GM18517 (cell line): ENCODE measurements around the gene B4GALNT3.

ENCODE experiments used
- ATAC-seq: cut with Tn5 transposase; IDR thresholded peaks from one replicate; pipeline ENCODE4 v1.9.1; 2021; ENCODE audit warnings: mild to moderate bottlenecking, moderate library complexity; ENCODE audit not compliant: unreplicated experiment

B4GALNT3 gene

DNA sequence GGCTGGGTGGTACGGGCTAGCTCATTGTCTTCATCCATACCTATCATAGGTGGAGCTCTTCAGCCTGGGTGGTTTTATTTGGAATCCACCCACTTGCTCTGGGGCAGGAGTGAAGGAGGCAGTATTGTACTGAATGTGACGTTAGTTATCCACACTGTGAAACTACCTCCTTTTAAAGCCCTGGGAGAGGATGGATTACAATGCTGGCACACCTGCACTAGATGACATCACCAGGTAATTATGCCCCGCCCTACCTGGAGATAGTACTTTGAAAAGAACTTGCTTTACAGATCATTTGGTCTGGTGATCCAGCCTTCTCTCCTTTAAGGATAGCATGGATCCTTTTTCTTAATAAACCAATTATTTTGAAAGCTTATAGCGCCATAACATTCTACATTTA is 78.0 kb downstream of the B4GALNT3 start:
- no peak for ATAC-seq

GRCh38 chr12:538731-539539 is 79.2 kb downstream of the B4GALNT3 start:
- no peak for ATAC-seq

GRCh38 chr12:539540-540310 is 80.0 kb downstream of the B4GALNT3 start:
- no peak for ATAC-seq

DNA sequence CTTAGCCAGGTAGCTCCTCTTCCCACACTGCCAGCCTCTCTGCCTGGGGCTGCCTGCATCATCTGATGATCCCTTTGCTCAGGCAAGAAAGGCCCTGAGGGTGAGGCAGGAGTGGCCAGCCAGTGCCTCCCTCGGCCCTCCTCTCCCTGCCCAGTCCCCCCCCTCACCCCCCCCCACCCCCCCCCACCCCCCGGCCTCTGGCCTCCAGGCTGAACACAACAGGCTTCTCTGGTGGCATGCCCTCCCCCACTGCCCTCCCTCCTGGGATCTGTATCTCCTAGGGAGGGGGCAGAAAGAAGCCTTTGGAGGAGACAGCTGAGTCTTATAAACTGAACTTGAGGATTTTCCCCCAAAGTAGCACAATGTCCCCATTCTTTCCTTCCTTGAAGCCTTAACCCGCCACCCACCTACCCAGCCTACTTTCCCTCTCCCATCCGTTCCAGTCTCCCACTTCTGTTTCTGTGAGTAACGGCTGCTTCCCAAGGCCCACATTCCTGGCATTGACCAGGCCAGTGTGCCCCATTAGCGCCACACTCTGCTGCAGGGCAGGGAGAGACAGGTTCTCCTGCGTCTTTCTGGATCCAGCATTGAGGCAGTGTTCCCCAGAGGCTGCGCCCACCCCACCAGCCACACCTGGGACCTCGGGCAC is 82.1 kb downstream of the B4GALNT3 start:
- ATAC-seq, result no peak

DNA sequence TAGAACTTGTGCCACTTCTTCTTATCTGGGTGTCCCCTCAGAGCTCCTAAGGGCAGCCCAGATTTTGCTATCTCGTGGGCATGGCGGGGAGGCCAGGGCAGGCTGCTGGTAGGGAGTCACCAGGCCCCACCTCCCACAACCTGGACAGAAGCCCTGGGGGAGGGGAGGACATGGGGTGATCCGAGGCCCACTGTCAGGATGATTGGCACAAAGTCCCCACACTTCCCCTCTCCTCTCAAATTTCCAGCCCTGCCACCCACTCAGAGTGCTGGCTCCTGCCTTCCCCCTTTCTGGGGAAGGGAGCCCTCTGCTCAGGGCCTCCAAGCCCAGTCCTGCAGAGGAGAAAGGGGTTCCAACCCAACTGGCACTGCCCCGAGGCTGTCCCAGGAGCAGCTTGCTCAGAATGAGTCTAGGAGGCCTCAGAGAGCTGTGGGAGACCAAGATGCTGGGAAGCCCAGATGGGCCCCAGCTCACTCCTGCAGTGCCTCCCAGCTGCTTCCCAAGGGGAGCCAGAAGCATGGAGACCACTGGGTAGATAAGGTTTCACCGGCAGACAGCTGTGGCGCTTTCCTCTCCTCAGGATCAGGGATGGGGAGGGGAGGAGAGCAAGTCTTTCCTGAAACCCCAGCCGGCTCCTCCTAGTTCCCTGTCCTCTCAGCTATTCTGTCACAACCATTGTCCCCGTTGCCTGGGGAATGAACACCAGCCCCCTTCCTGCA is 82.8 kb downstream of the B4GALNT3 start:
- ATAC-seq, result no peak

DNA sequence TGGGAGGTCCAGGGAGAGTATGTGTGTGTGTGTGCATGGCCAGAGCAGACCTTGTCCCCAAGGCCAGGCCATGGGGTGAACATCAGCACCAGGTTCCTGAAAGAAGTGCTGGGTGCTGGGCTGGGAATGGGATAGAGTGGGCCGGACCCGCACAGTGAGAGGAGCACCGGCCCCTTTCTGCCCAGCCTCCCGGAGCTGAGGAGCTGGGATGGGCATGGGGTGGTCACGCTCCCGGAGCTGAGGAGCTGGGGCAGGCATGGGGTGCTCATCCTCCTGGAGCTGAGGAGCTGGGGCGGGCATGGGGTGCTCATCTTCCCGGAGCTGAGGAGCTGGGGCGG is 83.3 kb downstream of the B4GALNT3 start:
- no peak for ATAC-seq

DNA sequence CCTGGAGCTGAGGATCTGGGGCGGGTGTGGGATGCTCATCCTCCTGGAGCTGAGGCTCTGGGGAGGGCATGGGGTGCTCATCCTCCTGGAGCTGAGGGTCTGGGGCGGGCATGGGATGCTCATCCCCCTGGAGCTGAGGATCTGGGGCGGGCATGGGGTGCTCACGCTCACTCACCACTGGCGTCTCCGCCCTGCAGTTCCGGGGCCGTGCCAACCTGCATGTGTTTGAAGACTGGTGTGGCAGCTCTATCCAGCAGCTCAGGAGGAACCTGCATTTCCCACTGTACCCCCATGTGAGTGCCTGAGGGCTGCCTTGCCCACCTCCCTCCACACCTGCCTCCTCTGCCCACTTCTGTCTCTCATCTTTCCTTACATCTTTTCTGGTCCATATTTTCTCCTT is 84.4 kb downstream of the B4GALNT3 start:
- no peak for ATAC-seq

GRCh38 chr12:544941-545635 is 85.3 kb downstream of the B4GALNT3 start:
- ATAC-seq, result no peak

- ATAC-seq, result no peak
Observed at GRCh38 chr12:545835-546234, 86.1 kb downstream of the B4GALNT3 start.

DNA sequence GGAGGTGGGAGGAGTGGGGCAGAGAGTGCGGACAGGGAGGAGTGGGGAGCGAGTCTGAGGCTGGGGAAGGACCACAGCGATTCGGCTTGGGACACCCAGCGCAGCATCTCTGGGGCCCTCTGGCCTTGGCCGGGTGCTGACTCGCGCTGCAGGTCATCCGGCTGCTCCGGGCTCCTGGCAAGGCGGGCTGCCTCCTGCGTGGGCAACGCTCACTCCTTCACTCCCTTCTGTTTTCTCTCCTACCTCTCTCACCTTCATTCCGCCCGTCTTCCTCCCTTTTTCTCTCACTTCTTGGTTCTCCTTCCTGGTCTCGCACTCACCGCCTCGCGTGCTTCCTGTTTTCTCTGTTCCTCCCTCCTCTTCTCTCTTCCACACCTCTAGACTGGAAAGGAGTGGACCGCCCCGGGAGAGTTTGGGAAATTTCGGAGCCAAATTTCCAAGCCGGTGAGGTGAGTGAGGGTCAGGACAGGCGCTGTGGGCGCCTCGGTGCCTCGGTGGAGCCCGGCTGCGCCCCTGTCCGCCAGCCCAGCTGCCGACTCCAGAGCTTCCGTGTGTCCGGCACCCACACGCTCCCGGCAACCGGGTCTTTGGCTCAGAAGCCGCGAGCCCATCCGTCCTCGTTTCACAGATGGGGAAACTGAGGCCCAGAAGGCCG is 86.7 kb downstream of the B4GALNT3 start:
- ATAC-seq, result no peak

DNA sequence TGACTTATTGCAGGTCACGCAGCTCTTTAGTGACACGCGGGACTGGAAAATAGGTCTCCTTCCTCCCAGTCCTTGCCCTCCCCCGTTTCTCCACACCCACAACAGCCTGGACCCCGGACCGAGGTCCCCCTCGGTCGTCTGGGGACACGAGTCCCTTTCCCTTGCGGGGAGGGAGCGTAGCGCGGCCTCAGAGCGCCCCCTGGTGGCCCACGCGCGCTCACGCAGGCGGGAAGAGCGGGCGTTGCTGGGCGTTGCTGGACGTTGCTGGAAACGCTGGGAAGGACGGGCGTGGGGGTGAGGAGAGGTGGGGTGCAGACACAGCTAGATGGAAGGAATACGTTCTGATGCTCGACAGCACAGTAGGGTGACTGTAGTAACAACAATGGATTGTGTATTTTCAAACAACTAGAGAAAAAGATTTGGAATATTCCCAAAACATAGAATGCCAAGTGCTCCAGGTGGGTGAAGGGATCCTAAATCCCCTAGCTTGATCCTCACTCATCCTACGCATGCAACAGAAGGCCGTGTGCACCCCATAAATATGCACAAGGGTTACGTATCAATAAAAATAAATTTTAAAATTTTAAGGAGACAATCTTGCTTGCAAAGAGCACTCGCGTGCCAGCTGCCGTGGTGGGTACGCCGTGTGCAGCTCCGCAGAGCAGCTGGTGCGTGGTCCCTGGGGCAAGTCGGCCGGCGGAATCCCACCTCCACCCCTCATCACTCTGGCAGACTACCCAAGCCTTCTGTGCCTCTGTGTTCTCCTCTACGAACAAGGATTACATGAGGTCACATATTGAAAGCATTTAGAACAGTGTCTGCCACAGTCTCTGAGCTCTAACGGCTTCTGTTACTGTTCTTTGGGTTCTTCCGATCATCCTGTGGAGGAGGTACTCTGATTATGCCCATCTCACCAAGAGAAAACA is 87.4 kb downstream of the B4GALNT3 start:
- no peak for ATAC-seq

GRCh38 chr12:547883-548470 is 88.2 kb downstream of the B4GALNT3 start:
- no peak for ATAC-seq

DNA sequence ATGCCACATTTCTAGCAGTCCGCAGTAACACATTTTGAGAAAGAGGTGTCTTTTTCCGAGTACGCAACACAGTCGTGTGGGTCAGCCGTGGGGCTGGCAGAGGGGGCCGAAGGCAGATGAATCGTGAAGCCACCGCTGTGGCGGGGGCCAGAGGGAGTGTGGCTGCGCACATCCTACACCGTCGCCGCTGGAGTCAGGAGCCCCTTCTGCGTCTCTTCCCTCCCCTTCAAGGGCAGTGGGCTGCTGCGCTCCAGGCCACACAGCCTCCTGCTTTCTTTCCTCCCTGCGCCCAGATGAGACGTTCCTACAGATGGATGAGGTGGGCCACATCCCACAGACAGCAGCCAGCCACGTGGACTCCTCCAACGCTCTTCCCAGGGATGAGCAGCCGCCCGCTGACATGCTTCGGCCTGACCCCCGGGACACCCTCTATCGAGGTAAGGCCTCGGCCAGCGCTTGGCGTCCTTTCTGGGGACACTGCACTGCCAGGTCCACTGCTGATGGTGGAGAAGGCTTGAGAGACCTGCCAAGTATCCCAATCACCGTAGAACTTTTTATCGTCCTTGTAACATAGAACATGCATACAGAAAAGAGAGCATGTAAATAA is 89.8 kb downstream of the B4GALNT3 start:
- no peak for ATAC-seq

- no peak for ATAC-seq
Observed at GRCh38 chr12:550473-551260, 90.9 kb downstream of the B4GALNT3 start.

- ATAC-seq, result no peak
Observed at GRCh38 chr12:552466-552865, 92.7 kb downstream of the B4GALNT3 start.

DNA sequence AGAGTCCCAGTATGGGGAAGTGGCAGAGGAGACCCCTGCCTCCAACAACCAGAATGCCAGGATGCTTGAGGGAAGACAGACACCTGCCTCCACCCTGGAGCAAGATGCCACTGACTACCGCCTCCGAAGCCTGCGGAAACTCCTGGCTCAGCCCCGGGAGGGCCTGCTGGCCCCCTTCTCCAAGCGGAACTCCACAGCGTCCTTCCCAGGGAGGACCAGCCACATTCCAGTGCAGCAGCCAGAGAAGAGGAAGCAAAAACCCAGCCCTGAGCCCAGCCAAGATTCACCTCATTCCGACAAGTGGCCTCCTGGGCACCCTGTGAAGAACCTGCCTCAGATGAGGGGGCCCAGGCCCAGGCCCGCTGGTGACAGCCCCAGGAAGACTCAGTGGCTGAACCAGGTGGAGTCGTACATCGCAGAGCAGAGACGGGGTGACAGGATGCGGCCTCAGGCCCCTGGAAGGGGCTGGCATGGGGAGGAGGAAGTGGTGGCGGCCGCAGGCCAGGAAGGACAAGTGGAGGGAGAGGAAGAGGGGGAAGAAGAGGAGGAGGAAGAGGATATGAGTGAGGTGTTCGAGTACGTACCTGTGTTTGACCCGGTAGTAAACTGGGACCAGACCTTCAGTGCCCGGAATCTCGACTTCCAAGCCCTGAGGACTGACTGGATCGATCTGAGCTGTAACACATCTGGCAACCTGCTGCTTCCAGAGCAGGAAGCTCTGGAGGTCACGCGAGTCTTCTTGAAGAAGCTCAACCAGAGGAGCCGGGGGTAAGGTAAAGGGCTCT is 93.7 kb downstream of the B4GALNT3 start:
- no peak for ATAC-seq

DNA sequence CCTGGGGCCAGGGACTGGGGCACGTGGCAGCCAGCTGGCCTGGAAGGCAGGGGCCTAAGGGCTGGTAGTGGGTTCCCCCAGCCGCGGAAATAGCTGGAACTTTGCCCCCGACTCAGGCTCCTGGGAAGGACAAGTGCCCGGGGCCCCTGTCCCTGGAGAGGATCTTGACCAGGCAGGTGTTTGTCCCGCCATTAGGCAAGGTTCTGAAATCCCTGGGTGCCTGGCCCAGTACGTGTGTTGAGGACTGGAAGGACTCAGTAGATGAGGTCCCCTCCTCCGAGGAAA is 94.2 kb downstream of the B4GALNT3 start:
- ATAC-seq, result no peak
